ENCODE results near the gene APMAP.

- no peak for TF ChIP-seq POLR2A (IDR thresholded peaks at IDR 0.05)
- TF ChIP-seq CTCF (IDR thresholded peaks at IDR 0.05 in 4 of 5, conservative IDR thresholded peaks at IDR 0.05 in 1 of 5), result no peak
Measured at GRCh38 chr20:25038591-25039015, 46.1 kb upstream of the APMAP start.

All from gastrocnemius medialis (tissue), 4 donors.